KMS-11 (cell line): ENCODE measurements around the gene RALB.

Experiments used
- H2AFZ ChIP-seq: fragments of 200-600 bp; sonication (generic); 2 replicates; pipeline ENCODE4 v1.6.1; 2016; ENCODE audit warnings: antibody characterized with exemption, mixed run types, low read depth
- H3K27ac ChIP-seq: fragments of 200-600 bp; sonication (generic); 2 replicates; pipeline ENCODE4 v1.6.1; 2016; ENCODE audit warnings: mild to moderate bottlenecking, mixed run types
- H3K27me3 ChIP-seq: fragments of 200-600 bp; sonication (generic); 2 replicates; pipeline ENCODE4 v1.6.1; 2017; ENCODE audit warnings: mild to moderate bottlenecking, low read depth, mixed run types, moderate library complexity; ENCODE audit not compliant: insufficient read depth
- H3K36me3 ChIP-seq: fragments of 200-600 bp; sonication (generic); 2 replicates; pipeline ENCODE4 v1.6.1; 2017; ENCODE audit warnings: mild to moderate bottlenecking, mixed run types; ENCODE audit not compliant: insufficient read depth
- H3K4me1 ChIP-seq: fragments of 200-600 bp; sonication (generic); 2 replicates; pipeline ENCODE4 v1.6.1; 2016; ENCODE audit warnings: mild to moderate bottlenecking, low read depth, mixed run types; ENCODE audit not compliant: poor library complexity, severe bottlenecking
- H3K4me2 ChIP-seq: fragments of 200-600 bp; sonication (generic); 2 replicates; pipeline ENCODE4 v1.7.0; 2016; ENCODE audit warnings: mild to moderate bottlenecking, mixed run types
- H3K4me3 ChIP-seq: fragments of 200-600 bp; sonication (generic); IDR thresholded peaks from 2 replicates; pipeline ENCODE4 v1.6.1; 2017; ENCODE audit warnings: low read depth, low read length, mixed read lengths; ENCODE audit not compliant: insufficient read depth
- H3K79me2 ChIP-seq: fragments of 200-600 bp; sonication (generic); 2 replicates; pipeline ENCODE4 v1.6.1; 2016; ENCODE audit warnings: low read depth, mixed run types; ENCODE audit not compliant: insufficient read depth
- H3K9ac ChIP-seq: fragments of 200-600 bp; sonication (generic); 2 replicates; pipeline ENCODE4 v1.6.1; 2016; ENCODE audit warnings: mild to moderate bottlenecking, mixed run types
- H4K20me1 ChIP-seq: fragments of 200-600 bp; sonication (generic); 2 replicates; pipeline ENCODE4 v1.6.1; 2016; ENCODE audit warnings: mild to moderate bottlenecking, mixed run types; ENCODE audit not compliant: insufficient read depth
- CTCF ChIP-seq: fragments of 200-600 bp; sonication (generic); conservative IDR thresholded peaks from 2 replicates; pipeline ENCODE4 v1.6.1; 2017; ENCODE audit warnings: low read depth, mild to moderate bottlenecking, antibody characterized with exemption, low read length, moderate library complexity, mixed read lengths

Gene RALB

DNA sequence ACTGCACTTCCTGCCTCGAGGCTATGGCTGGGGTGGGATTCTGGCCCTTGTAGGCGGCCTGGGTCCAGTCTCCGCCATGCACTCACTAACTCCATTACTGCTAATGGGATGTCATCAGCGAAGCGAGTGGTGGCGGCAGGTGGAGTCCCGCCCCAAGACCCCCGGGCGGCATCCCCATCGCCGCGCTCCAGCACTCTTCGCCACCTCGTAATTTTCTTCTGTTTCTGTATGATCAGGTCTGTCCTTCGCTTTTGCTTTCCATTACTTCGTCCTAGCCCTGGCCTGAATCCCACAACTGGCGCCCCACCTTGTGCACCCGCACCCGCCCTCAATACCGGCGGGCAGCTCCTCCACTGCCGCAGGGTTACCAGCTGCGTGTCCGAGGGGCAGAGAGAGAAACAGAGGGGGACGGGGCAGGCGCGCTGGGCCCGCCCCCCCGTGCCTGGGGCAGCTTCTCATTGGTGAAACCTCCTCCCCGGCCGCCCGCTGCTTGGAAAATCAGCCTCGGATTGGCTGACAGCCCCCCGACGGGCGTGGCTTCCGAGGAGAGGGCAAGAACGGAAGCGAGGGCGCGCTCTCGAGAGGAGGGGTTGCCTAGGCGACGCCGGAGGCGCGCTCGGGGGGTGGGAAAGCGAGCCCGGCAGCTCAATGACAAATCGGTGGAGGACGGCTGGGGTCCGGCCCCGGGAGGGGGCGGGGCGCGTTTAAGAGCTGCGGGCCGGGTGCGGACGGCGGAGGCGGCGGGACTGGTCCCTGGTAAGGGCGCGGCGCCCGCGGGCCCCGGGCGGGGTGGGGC lies at the start of gene RALB:
TSS of gene RALB (plus strand) at position 628 of the 796 bp plus-strand sequence. CDS start 25,813 bp downstream, outside the sequence.
- H3K9ac ChIP-seq: peak within 1 kb of the TSS; percentile 35; the same call in 1 of the 2 replicates
- H3K27me3 ChIP-seq: no peaks in the 10 kb centered on the region
- peak within 1 kb of the TSS; percentile 73 for H2AFZ ChIP-seq
- peaks cover 21% of the 10 kb centered on the region for H3K4me1 ChIP-seq
- H3K36me3 ChIP-seq: no peaks in the 10 kb centered on the region
- H3K27ac ChIP-seq: no peak within 1 kb of the TSS
- peaks cover 4% of the 10 kb centered on the region; the same call in 1 of the 2 replicates for H3K79me2 ChIP-seq
- TF ChIP-seq CTCF: no peak
- H3K4me3 ChIP-seq: peak within 1 kb of the TSS; percentile 72
- peak within 1 kb of the TSS; percentile 86 for H3K4me2 ChIP-seq
- no peaks in the 10 kb centered on the region for H4K20me1 ChIP-seq

GRCh38 chr2:120203251-120204021 lies 49.2 kb upstream of the RALB start:
- Histone ChIP-seq H3K4me2 (no peak overlapping the region), H3K4me1 (no peaks in the 10 kb centered on the region), H2AFZ (no peak overlapping the region), H3K9ac (no peak overlapping the region), H3K27ac (no peak overlapping the region), H3K27me3 (no peaks in the 10 kb centered on the region), H3K4me3 (no peak overlapping the region), H4K20me1 (no peaks in the 10 kb centered on the region), H3K36me3 (no peaks in the 10 kb centered on the region), H3K79me2 (no peaks in the 10 kb centered on the region)
- TF ChIP-seq CTCF: no peak

- no peak overlapping the region for H3K4me2 ChIP-seq
- H3K9ac ChIP-seq: no peak overlapping the region
- H2AFZ ChIP-seq: no peak overlapping the region
- H3K27ac ChIP-seq: no peak overlapping the region
- no peaks in the 10 kb centered on the region for H3K36me3 ChIP-seq
- no peaks in the 10 kb centered on the region for H3K4me1 ChIP-seq
- no peaks in the 10 kb centered on the region for H4K20me1 ChIP-seq
- no peaks in the 10 kb centered on the region for H3K79me2 ChIP-seq
- TF ChIP-seq CTCF: no peak
- H3K4me3 ChIP-seq: no peak overlapping the region
- H3K27me3 ChIP-seq: no peaks in the 10 kb centered on the region
Measured at GRCh38 chr2:120204022-120204405, 48.6 kb upstream of the RALB start.

DNA sequence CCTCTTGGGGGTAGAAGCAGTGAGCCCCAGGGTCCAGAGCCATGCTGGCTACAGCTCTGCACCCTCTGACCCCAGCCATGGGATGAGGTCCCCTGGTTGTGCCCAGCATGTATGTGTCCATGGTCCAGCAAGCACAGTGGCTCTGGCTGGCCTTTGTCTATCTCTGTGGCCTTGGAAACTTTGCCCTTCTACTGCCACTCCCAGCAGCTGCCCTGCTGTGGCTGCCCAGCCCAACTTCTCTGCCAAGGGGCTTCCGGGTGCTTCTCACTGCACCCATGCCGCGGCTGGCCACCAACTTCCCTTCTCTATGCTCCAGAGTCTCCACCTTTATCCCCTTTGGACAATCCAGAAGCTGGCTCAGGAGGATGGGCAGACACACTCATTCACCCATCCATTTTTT lies 48.2 kb upstream of the RALB start:
- H3K4me2 ChIP-seq: no peak overlapping the region
- H3K27me3 ChIP-seq: no peaks in the 10 kb centered on the region
- H3K36me3 ChIP-seq: no peaks in the 10 kb centered on the region
- H4K20me1 ChIP-seq: no peaks in the 10 kb centered on the region
- no peak overlapping the region for H3K9ac ChIP-seq
- TF ChIP-seq CTCF: no peak
- no peak overlapping the region for H3K4me3 ChIP-seq
- H2AFZ ChIP-seq: no peak overlapping the region
- no peaks in the 10 kb centered on the region for H3K4me1 ChIP-seq
- no peak overlapping the region for H3K27ac ChIP-seq
- H3K79me2 ChIP-seq: no peaks in the 10 kb centered on the region
